OCI-LY7 (cell line): Measurements from ENCODE around the gene HSD3B1. TPM values are rescaled to one million over a fixed set of nuclear protein-coding genes. Genes with fewer than 3 reads are reported as not detected.

ENCODE experiments used
- BruUV-seq: library from RNA; stranded (reverse); fragments of 400-500 nt; replicated peaks from 2 replicates; lab custom pipeline; 2021; lab: Mats Ljungman, UMichigan
- CTCF ChIA-PET: fragments of 300-600 bp; sonication (Branson Sonifier 250); formaldehyde crosslinking; loops from one replicate; lab custom pipeline; 2022; ENCODE audit warnings: antibody characterized with exemption; ENCODE audit not compliant: unreplicated experiment; lab: Charles Lee
- POLR2A ChIA-PET: fragments of 300-600 bp; sonication (Branson Sonifier 250); formaldehyde crosslinking; loops from one replicate; lab custom pipeline; 2022; ENCODE audit warnings: antibody characterized with exemption; lab: Charles Lee
- DNase-seq: peaks from one replicate; pipeline ENCODE4 v3.0.0-alpha.2; 2015; ENCODE audit warnings: low spot score
- H2AFZ ChIP-seq: fragments of 200-600 bp; sonication (generic), shearing (Covaris generic); 2 replicates; pipeline ENCODE4 v1.6.1; 2014; ENCODE audit warnings: mild to moderate bottlenecking, antibody characterized with exemption, low read length, moderate library complexity
- H3K27ac ChIP-seq: fragments of 200-600 bp; sonication (generic); 2 replicates; pipeline ENCODE4 v1.5.1; 2014; ENCODE audit warnings: mixed run types, low read depth, mild to moderate bottlenecking, moderate library complexity, low read length, inconsistent platforms; ENCODE audit not compliant: poor library complexity, severe bottlenecking
- H3K36me3 ChIP-seq: fragments of 200-600 bp; sonication (generic); 2 replicates; pipeline ENCODE4 v1.6.1; 2014; ENCODE audit warnings: mild to moderate bottlenecking, antibody characterized with exemption, low read length, moderate library complexity, mixed read lengths; ENCODE audit not compliant: insufficient read depth
- H3K4me1 ChIP-seq: fragments of 200-600 bp; sonication (generic); 2 replicates; pipeline ENCODE4 v1.5.1; 2014; ENCODE audit warnings: mild to moderate bottlenecking, low read length; ENCODE audit not compliant: insufficient read depth, poor library complexity, severe bottlenecking
- H3K4me2 ChIP-seq: fragments of 200-600 bp; sonication (generic); 2 replicates; pipeline ENCODE4 v1.6.1; 2014; ENCODE audit warnings: mild to moderate bottlenecking, low read length
- H3K4me3 ChIP-seq: fragments of 200-600 bp; sonication (generic); 2 replicates; pipeline ENCODE4 v1.5.1; 2014; ENCODE audit warnings: mild to moderate bottlenecking, low read depth, low read length; ENCODE audit not compliant: poor library complexity, severe bottlenecking
- H3K79me2 ChIP-seq: fragments of 200-600 bp; sonication (generic); 2 replicates; pipeline ENCODE4 v1.6.1; 2016; ENCODE audit warnings: low read depth, mild to moderate bottlenecking, low read length, moderate library complexity, mixed read lengths; ENCODE audit not compliant: insufficient read depth
- H3K9me2 ChIP-seq: fragments of 200-600 bp; sonication (generic); 2 replicates; pipeline ENCODE4 v1.6.1; 2016; ENCODE audit warnings: mild to moderate bottlenecking, low read length, mixed read lengths; ENCODE audit not compliant: insufficient read depth
- H3K9me3 ChIP-seq: fragments of 200-600 bp; sonication (generic); 2 replicates; pipeline ENCODE4 v1.6.1; 2014; ENCODE audit warnings: mild to moderate bottlenecking, mixed run types, low read length, mixed read lengths
- H4K20me1 ChIP-seq: fragments of 200-600 bp; sonication (generic); 2 replicates; pipeline ENCODE4 v1.6.1; 2014; ENCODE audit warnings: mild to moderate bottlenecking, antibody characterized with exemption, low read length, moderate library complexity, mixed read lengths; ENCODE audit not compliant: insufficient read depth
- EZH2phosphoT487 ChIP-seq: fragments of 200-600 bp; sonication (generic); IDR thresholded peaks from 2 replicates; pipeline ENCODE4 v1.6.1; 2018; ENCODE audit warnings: low read depth, borderline replicate concordance, mild to moderate bottlenecking, mixed run types, antibody characterized with exemption, low read length, moderate library complexity, mixed read lengths
- intact Hi-C: fragments of 100-400 bp; cut with micrococcal nuclease; formaldehyde crosslinking; loops from one replicate; pipeline ENCODE4 v1.10.0; 2022; ENCODE audit not compliant: unreplicated experiment
- total RNA-seq, 2 experiments: library from RNA; depleted of rRNA in 1 of 2; stranded (reverse); fragments of >200 nt in 1 of 2; shearing (Covaris generic) in 1 of 2; gene quantifications; 2 replicates each; pipeline ENCODE4 v1.2.3, GENCODE V29; 2014 to 2022
- TF ChIP-seq, protein P1 (sequence below): fragments of 200-600 bp; sonication (generic); conservative IDR thresholded peaks from 2 replicates; pipeline ENCODE4 v1.5.1; 2014; ENCODE audit warnings: mild to moderate bottlenecking, antibody characterized with exemption, low read length, moderate library complexity, mixed read lengths

Gene HSD3B1
- total RNA-seq, 2 experiments from 2014 or later, result not detected

DNA sequence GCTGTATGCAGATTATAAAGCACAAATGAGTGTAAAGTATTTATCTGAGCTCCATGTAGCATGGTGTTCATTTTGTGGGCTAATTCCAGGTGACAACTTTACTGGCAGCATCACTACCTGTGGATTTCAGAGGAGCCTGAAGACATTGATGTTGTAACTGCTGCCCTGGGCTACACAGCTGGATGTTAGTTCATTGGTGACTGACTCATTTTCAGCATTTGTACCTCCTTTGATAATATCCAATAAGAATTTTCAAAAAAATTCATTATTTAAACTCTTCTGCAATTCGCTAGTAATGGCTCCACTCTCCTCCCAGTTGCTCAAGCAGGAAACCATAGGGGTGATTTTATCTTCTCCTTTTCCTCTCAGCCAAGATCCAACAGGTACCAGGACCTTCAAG lies 37.3 kb upstream of the HSD3B1 start:
- Histone ChIP-seq H2AFZ (no peak overlapping the region), H3K27ac (no peak overlapping the region), H3K36me3 (no peaks in the 10 kb centered on the region), H3K79me2 (no peaks in the 10 kb centered on the region), H3K9me3 (no peaks in the 10 kb centered on the region), H4K20me1 (no peaks in the 10 kb centered on the region), H3K9me2 (no peaks in the 10 kb centered on the region), H3K4me1 (no peaks in the 10 kb centered on the region), H3K4me2 (no peak overlapping the region), H3K4me3 (no peak overlapping the region)
- intact Hi-C loops, result loop anchor here (10.0 kb wide), 1 partner anchor 185 kb away; no protein-coding TSS in a partner anchor
- no TSS peak for BruUV-seq
- POLR2A ChIA-PET, result no interaction called here
- TF ChIP-seq, protein P1, sequence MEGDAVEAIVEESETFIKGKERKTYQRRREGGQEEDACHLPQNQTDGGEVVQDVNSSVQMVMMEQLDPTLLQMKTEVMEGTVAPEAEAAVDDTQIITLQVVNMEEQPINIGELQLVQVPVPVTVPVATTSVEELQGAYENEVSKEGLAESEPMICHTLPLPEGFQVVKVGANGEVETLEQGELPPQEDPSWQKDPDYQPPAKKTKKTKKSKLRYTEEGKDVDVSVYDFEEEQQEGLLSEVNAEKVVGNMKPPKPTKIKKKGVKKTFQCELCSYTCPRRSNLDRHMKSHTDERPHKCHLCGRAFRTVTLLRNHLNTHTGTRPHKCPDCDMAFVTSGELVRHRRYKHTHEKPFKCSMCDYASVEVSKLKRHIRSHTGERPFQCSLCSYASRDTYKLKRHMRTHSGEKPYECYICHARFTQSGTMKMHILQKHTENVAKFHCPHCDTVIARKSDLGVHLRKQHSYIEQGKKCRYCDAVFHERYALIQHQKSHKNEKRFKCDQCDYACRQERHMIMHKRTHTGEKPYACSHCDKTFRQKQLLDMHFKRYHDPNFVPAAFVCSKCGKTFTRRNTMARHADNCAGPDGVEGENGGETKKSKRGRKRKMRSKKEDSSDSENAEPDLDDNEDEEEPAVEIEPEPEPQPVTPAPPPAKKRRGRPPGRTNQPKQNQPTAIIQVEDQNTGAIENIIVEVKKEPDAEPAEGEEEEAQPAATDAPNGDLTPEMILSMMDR, result no peak
- TF ChIP-seq EZH2phosphoT487, result no peak
- CTCF ChIA-PET, result no interaction called here
- no peak for DNase-seq

DNA sequence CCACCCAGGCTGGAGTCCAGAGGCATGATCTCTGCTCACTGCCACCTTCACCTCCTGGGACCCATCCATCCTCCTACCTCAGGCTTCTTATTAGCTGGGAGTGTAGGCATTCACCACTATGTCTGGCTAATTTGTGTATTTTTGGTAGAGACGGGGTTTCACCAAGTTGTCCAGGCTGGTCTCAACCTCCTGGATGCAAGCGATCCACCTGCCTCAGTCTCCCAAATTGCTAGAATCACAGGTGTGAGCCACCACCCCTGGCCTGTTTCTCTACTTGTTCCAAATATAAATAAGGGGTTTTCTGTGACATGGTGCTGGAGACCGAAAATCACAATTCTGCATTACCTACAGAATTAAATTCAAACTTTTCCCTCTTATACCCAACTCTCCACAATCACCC lies 36.6 kb upstream of the HSD3B1 start:
- ChIA-PET POLR2A (no interaction called here), CTCF (no interaction called here)
- Histone ChIP-seq H3K9me2 (no peaks in the 10 kb centered on the region), H3K36me3 (no peaks in the 10 kb centered on the region), H3K4me3 (no peak overlapping the region), H3K4me2 (no peak overlapping the region), H3K27ac (no peak overlapping the region), H3K79me2 (no peaks in the 10 kb centered on the region), H3K4me1 (no peaks in the 10 kb centered on the region), H3K9me3 (no peaks in the 10 kb centered on the region), H4K20me1 (no peaks in the 10 kb centered on the region), H2AFZ (no peak overlapping the region)
- no TSS peak for BruUV-seq
- intact Hi-C loops, result loop anchor here (10.0 kb wide), 1 partner anchor 186 kb away; no protein-coding TSS in a partner anchor
- no peak for TF ChIP-seq EZH2phosphoT487
- TF ChIP-seq, protein P1, result no peak
- DNase-seq, result no peak

DNA sequence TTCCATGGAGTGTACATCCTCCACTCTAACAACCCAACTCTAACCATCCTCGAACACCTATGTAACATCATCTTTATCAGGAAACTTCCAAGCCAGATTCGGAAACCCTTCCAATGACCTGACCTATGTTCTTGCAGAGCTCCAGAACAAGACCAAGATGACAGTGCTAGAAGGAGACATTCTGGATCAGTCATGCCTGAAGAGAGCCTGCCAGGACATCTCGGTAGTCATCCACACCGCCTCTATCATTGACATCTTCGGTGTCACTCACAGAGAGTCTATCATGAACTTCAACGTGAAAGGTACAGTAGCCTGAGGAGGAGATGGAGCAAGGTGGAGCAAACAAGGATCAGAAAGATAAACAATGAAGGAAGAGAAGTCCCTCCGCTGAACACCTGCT lies 36.1 kb upstream of the HSD3B1 start:
- Histone ChIP-seq H3K36me3 (no peaks in the 10 kb centered on the region), H3K4me2 (no peak overlapping the region), H3K4me3 (no peak overlapping the region), H2AFZ (no peak overlapping the region), H3K9me2 (no peaks in the 10 kb centered on the region), H3K4me1 (no peaks in the 10 kb centered on the region), H3K27ac (no peak overlapping the region), H3K9me3 (no peaks in the 10 kb centered on the region), H3K79me2 (no peaks in the 10 kb centered on the region), H4K20me1 (no peaks in the 10 kb centered on the region)
- TF ChIP-seq, protein P1, result no peak
- TF ChIP-seq EZH2phosphoT487, result no peak
- POLR2A ChIA-PET, result no interaction called here
- intact Hi-C loops, result loop anchor here (10.0 kb wide), 1 partner anchor 186 kb away; no protein-coding TSS in a partner anchor
- CTCF ChIA-PET, result no interaction called here
- no TSS peak for BruUV-seq
- no peak for DNase-seq
